Vein endothelial cell (primary cell): Measurements from ENCODE around the gene CYB561. TPM values are rescaled to one million over a fixed set of nuclear protein-coding genes. Genes with fewer than 3 reads are reported as not detected.

Source experiments
- small RNA-seq: library from RNA; depleted of rRNA; stranded (forward); fragments of <200 nt; gene quantifications from one replicate; pipeline ENCODE3, GENCODE V24; 2012
- total RNA-seq: library from RNA; depleted of rRNA; stranded (reverse); fragments of >200 nt; gene quantifications from 2 replicates; pipeline ENCODE4 v1.2.3, GENCODE V29; 2012

The CYB561 gene, protein sequence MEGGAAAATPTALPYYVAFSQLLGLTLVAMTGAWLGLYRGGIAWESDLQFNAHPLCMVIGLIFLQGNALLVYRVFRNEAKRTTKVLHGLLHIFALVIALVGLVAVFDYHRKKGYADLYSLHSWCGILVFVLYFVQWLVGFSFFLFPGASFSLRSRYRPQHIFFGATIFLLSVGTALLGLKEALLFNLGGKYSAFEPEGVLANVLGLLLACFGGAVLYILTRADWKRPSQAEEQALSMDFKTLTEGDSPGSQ
- total RNA-seq, result 21.9 and 28.8 TPM in 2 replicates

DNA sequence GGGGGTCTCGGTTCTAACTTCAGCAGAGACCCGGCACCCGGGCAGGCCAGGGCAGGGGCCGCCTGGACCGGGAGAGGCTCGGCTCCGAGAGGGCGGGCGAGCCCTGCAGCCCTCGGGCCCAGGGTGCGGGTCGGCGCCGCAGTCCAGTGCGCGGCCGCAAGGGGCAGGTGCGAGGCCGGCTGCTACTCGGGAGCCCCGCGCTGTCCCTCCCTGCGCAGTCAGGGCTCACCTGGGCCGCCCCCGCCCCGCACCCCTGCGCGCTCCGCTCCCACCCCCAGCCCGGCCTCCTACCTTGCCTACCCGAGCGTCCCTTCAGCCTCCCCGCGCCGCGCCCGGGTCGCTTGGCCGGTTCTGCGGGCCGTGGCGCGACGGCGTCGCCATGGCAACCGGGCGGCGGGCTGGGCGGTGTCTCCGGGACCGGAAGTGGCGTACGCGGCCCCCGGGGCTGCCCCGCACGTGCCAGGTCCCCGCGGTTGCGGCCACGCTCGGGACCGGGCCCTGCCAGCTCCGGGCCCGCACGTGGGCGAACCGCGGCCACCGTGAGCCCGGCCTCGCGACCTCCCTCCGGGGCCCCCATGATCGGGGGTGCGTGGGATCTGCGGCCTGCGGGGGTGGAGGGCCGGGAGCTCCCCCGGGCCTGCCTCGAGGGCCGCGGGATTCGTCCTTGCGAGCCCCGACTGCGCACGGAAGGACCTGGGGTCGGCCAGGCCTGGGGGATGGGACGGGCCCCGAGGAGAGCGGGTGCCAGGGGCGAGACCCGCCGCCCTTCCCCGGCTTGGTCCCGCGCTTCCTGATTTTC is at the start of gene CYB561:
TSS of gene CYB561 (minus strand) at position 353 of the 799 bp plus-strand sequence. CDS start 8,759 bp downstream, outside the sequence.

DNA sequence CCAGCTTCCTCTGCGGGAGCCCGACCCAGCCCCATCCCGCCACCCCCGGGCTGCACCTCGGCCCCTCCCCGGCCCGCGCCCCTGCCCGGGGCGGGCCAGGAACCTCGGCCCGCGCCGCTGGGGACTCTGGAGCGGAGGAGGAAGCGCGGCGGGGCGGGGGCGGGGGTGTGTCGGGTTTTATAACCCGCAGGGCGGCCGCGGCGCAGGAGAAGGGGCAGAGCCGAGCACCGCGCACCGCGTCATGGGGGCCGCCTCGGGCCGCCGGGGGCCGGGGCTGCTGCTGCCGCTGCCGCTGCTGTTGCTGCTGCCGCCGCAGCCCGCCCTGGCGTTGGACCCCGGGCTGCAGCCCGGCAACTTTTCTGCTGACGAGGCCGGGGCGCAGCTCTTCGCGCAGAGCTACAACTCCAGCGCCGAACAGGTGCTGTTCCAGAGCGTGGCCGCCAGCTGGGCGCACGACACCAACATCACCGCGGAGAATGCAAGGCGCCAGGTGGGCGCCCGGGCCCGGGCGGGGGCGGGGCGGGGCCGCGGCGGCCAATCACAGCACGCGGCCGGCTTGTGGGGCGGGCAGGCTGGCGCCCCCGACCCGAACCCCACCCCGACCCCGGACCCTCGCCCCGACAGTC is 30.9 kb upstream of the CYB561 start, which contains the start of gene ACE:
TSS of gene ACE (plus strand) at position 208 of the 626 bp plus-strand sequence. CDS start at position 242, 34 bp downstream.

Small RNA genes lying within 50 kb of the gene (small RNA-seq; reads per million reads assigned to genes)
- not detected for gene AC005828.6

Other genes starting within 250 kb of the CYB561 start
- gene ACE, start 30.8 kb upstream of the CYB561 start, total RNA-seq, result 90.1 and 94.4 TPM in 2 replicates
- gene KCNH6, start 77.1 kb upstream of the CYB561 start, total RNA-seq, result not detected in 2 replicates
- gene DCAF7, start 104.2 kb upstream of the CYB561 start, total RNA-seq, result 49.6 and 60.7 TPM in 2 replicates
- 18.3 and 22.8 TPM in 2 replicates for gene TACO1, start 154.6 kb upstream of the CYB561 start, total RNA-seq
- 90.2 and 117 TPM in 2 replicates for gene MAP3K3, start 176.1 kb upstream of the CYB561 start, total RNA-seq